ENCODE measurements around the gene ATP6V1A.

The ATP6V1A gene

DNA sequence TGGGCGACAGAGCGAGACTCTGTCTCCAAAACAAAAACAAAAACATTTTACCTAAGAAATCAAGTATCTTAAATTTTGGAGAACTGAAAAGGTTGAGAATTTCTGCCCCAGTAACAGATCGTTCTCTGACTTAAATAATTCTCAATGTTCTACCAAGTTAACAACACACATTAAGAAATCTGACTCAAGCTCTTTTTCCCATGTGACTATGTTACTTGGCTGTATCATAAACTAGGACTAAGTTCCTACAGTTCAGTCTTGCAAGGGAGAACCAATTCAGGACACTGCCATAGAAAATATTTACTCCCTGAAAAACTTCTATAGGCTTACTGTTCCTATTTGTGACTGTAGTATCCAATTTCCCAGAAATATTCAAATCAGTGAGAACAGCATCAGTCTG, 29.5 kb upstream of the ATP6V1A start:
- Histone ChIP-seq H3K27ac (replicated peaks) (no peak overlapping the region), H3K27me3 (ENCODE audit: insufficient read depth, poor library complexity, severe bottlenecking) (no peaks in the 10 kb centered on the region), H3K4me3 (replicated peaks; ENCODE audit: insufficient read depth, low read length) (no peak overlapping the region)
- TF ChIP-seq, protein P1, sequence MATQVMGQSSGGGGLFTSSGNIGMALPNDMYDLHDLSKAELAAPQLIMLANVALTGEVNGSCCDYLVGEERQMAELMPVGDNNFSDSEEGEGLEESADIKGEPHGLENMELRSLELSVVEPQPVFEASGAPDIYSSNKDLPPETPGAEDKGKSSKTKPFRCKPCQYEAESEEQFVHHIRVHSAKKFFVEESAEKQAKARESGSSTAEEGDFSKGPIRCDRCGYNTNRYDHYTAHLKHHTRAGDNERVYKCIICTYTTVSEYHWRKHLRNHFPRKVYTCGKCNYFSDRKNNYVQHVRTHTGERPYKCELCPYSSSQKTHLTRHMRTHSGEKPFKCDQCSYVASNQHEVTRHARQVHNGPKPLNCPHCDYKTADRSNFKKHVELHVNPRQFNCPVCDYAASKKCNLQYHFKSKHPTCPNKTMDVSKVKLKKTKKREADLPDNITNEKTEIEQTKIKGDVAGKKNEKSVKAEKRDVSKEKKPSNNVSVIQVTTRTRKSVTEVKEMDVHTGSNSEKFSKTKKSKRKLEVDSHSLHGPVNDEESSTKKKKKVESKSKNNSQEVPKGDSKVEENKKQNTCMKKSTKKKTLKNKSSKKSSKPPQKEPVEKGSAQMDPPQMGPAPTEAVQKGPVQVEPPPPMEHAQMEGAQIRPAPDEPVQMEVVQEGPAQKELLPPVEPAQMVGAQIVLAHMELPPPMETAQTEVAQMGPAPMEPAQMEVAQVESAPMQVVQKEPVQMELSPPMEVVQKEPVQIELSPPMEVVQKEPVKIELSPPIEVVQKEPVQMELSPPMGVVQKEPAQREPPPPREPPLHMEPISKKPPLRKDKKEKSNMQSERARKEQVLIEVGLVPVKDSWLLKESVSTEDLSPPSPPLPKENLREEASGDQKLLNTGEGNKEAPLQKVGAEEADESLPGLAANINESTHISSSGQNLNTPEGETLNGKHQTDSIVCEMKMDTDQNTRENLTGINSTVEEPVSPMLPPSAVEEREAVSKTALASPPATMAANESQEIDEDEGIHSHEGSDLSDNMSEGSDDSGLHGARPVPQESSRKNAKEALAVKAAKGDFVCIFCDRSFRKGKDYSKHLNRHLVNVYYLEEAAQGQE (IDR thresholded peaks at IDR 0.05; ENCODE audit: insufficient replicate concordance, low read depth) = no peak
- no peak for TF ChIP-seq GABPA (IDR thresholded peaks at IDR 0.05; ENCODE audit: low read depth)
- DNase-seq (ENCODE audit: low read depth in 1 of 2, low spot score in 1 of 2) = no peak

DNA sequence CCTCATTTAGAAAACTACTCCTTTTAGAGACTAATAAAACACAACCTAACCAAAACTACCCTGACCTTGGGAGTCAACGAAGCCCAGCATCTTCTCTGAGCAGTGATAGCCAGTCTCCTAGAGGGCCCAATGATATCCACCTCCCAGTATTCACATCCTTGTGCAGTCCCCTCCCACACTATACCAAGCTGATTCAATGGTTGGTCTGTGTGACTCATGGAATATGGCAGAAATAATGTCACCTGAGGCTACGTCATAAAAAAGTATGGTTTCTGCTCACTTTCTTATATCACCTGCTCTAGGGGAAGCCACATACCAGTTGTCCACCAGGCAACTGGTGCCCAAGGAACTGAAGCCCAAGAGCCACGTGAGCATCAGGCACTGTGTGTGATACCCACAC, 29.0 kb upstream of the ATP6V1A start:
- DNase-seq (ENCODE audit: low read depth in 1 of 2, low spot score in 1 of 2) = no peak
- TF ChIP-seq, protein P2, sequence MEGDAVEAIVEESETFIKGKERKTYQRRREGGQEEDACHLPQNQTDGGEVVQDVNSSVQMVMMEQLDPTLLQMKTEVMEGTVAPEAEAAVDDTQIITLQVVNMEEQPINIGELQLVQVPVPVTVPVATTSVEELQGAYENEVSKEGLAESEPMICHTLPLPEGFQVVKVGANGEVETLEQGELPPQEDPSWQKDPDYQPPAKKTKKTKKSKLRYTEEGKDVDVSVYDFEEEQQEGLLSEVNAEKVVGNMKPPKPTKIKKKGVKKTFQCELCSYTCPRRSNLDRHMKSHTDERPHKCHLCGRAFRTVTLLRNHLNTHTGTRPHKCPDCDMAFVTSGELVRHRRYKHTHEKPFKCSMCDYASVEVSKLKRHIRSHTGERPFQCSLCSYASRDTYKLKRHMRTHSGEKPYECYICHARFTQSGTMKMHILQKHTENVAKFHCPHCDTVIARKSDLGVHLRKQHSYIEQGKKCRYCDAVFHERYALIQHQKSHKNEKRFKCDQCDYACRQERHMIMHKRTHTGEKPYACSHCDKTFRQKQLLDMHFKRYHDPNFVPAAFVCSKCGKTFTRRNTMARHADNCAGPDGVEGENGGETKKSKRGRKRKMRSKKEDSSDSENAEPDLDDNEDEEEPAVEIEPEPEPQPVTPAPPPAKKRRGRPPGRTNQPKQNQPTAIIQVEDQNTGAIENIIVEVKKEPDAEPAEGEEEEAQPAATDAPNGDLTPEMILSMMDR (IDR thresholded peaks at IDR 0.05; ENCODE audit: insufficient read depth, low read length) = no peak
- TF ChIP-seq GABPA (IDR thresholded peaks at IDR 0.05; ENCODE audit: low read depth) = no peak
- TF ChIP-seq POLR2AphosphoS5 (IDR thresholded peaks at IDR 0.05; ENCODE audit: low read depth) = peak; percentile 57
- no peaks in the 10 kb centered on the region for H3K27me3 ChIP-seq (ENCODE audit: insufficient read depth, poor library complexity, severe bottlenecking)
- H3K4me3 ChIP-seq (replicated peaks; ENCODE audit: insufficient read depth, low read length) = no peak overlapping the region
- no peak overlapping the region for H3K27ac ChIP-seq (replicated peaks)

DNA sequence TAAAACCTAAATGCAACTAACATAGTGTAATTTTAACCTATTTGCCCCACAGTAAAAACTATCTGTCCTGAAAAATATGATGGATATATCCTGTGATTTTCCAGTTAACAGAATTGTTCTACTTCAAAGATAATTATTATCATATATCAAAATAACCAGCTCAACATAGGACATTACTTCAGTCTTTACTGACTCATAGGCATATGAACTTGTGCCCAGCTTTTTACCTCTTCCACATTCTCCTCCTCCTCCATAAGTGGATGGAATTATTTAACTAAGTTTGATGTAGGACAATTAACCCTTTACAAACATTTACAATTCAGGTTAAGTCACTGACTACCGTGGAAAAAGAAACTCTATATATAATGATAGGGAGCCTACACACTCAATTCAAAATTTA, 27.5 kb upstream of the ATP6V1A start:
- no peak overlapping the region for H3K4me3 ChIP-seq (replicated peaks; ENCODE audit: insufficient read depth, low read length)
- H3K27me3 ChIP-seq (ENCODE audit: insufficient read depth, poor library complexity, severe bottlenecking) = no peaks in the 10 kb centered on the region
- H3K27ac ChIP-seq (replicated peaks) = no peak overlapping the region
- TF ChIP-seq GABPA (IDR thresholded peaks at IDR 0.05; ENCODE audit: low read depth) = no peak
- TF ChIP-seq, protein P1 (IDR thresholded peaks at IDR 0.05; ENCODE audit: insufficient replicate concordance, low read depth) = no peak
- TF ChIP-seq, protein P2 (IDR thresholded peaks at IDR 0.05; ENCODE audit: insufficient read depth, low read length) = no peak
- TF ChIP-seq SPI1 (IDR thresholded peaks at IDR 0.05; ENCODE audit: borderline replicate concordance, low read depth) = no peak
- no peak for TF ChIP-seq POLR2AphosphoS5 (IDR thresholded peaks at IDR 0.05; ENCODE audit: low read depth)
- no peak for DNase-seq (ENCODE audit: low read depth in 1 of 2, low spot score in 1 of 2)

DNA sequence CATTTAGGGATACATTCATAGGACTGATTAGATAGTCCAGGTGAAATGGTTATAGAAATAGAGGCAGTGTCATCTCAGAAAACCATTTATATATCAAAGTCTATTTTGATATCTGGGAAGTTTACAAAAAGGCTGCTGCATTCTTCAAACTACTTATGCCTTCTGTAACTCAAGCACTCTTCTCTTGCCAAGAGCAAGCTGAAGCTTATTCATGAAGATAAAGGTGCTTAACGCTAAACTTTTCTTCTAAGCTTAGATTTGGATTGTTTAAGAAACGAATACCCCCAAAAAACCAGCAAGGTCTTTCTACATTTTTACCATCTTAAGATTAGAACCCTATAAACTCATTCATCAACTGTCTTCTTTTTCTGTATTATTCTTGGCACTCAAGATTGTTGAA, 27.1 kb upstream of the ATP6V1A start:
- Histone ChIP-seq H3K27ac (replicated peaks) (no peak overlapping the region), H3K27me3 (ENCODE audit: insufficient read depth, poor library complexity, severe bottlenecking) (no peaks in the 10 kb centered on the region), H3K4me3 (replicated peaks; ENCODE audit: insufficient read depth, low read length) (no peak overlapping the region)
- DNase-seq (ENCODE audit: low read depth in 1 of 2, low spot score in 1 of 2) = no peak
- TF ChIP-seq, protein P1 (IDR thresholded peaks at IDR 0.05; ENCODE audit: insufficient replicate concordance, low read depth) = no peak
- TF ChIP-seq POLR2AphosphoS5 (IDR thresholded peaks at IDR 0.05; ENCODE audit: low read depth) = no peak
- TF ChIP-seq GABPA (IDR thresholded peaks at IDR 0.05; ENCODE audit: low read depth) = no peak
- TF ChIP-seq SPI1 (IDR thresholded peaks at IDR 0.05; ENCODE audit: borderline replicate concordance, low read depth) = no peak
- TF ChIP-seq, protein P2 (IDR thresholded peaks at IDR 0.05; ENCODE audit: insufficient read depth, low read length) = no peak

Measured in HL-60 (cell line).